Measurements from ENCODE around the gene SLC29A1. TPM values are rescaled to one million over a fixed set of nuclear protein-coding genes. Genes with fewer than 3 reads are reported as not detected.

The SLC29A1 gene
- total and polyA plus RNA-seq, 4 donors: 19.1 to 42.7 (median 26.4) TPM

DNA sequence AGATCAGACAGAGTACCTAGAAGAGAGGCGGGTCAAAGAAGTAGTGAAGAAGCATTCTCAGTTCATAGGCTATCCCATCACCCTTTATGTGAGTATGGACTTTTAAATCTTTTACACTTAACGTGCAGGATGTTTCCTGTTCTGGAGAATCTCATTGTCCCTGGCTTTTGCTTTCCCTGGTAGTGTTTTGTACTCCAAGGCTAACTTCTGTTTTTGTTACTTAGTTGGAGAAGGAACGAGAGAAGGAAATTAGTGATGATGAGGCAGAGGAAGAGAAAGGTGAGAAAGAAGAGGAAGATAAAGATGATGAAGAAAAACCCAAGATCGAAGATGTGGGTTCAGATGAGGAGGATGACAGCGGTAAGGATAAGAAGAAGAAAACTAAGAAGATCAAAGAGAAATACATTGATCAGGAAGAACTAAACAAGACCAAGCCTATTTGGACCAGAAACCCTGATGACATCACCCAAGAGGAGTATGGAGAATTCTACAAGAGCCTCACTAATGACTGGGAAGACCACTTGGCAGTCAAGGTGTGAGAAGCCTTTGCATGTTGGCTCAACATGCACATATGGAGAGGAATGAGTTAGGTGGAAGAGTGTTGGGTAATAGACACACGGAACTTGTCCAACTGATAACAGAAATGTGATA, 26.8 kb downstream of the SLC29A1 start:
- TF ChIP-seq, protein P1, sequence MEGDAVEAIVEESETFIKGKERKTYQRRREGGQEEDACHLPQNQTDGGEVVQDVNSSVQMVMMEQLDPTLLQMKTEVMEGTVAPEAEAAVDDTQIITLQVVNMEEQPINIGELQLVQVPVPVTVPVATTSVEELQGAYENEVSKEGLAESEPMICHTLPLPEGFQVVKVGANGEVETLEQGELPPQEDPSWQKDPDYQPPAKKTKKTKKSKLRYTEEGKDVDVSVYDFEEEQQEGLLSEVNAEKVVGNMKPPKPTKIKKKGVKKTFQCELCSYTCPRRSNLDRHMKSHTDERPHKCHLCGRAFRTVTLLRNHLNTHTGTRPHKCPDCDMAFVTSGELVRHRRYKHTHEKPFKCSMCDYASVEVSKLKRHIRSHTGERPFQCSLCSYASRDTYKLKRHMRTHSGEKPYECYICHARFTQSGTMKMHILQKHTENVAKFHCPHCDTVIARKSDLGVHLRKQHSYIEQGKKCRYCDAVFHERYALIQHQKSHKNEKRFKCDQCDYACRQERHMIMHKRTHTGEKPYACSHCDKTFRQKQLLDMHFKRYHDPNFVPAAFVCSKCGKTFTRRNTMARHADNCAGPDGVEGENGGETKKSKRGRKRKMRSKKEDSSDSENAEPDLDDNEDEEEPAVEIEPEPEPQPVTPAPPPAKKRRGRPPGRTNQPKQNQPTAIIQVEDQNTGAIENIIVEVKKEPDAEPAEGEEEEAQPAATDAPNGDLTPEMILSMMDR (IDR thresholded peaks at IDR 0.05; ENCODE audit: control extremely low read depth, extremely low read depth): no peak
- Histone ChIP-seq H3K4me3 (no peak overlapping the region), H3K36me3 (ENCODE audit: control insufficient read depth in 4 of 4, insufficient read depth in 4 of 4, low read length in 4 of 4) (peaks cover 42 to 61% (median 55%) of the 10 kb centered on the region in 4 donors), H3K9ac (ENCODE audit: insufficient read depth in 1 of 2, low read length in 2 of 2) (no peak overlapping the region), H3K4me1 (ENCODE audit: control insufficient read depth in 5 of 5, insufficient read depth in 5 of 5, low read length in 5 of 5) (peaks cover 7 to 22% (median 11%) of the 10 kb centered on the region in 5 donors), H3K9me3 (ENCODE audit: control insufficient read depth in 4 of 4, insufficient read depth in 3 of 4, low read length in 3 of 4) (no peaks in the 10 kb centered on the region), H3K27ac (ENCODE audit: low read depth in 1 of 2, low read length in 1 of 2) (no peak overlapping the region), H3K27me3 (ENCODE audit: control insufficient read depth in 3 of 3, insufficient read depth in 3 of 3, low read length in 2 of 3) (no peaks in the 10 kb centered on the region)
- WGBS, 2 donors: 64 to 67% methylated on average over 6 of the region's 6 CpGs
- ATAC-seq (ENCODE audit: insufficient read depth, low FRiP score): no peak
- no peak for DNase-seq

DNA sequence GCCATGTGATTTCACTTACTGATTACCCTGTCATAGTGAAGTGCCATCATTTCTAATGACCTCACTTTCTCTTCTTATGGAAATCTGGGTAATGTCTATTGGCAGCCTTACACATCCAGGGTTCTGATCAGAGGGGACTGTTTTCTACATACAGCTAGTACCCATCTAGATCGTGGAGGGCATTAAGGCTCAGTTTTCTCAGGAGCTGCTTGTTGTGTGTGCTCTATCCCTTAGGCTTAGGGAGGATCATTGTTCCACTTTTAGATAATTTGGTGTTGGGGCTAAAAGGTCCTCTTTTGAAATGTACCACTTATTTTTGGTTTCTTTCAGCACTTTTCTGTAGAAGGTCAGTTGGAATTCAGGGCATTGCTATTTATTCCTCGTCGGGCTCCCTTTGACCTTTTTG, 27.3 kb downstream of the SLC29A1 start:
- Histone ChIP-seq H3K4me3 (no peak overlapping the region), H3K27ac (ENCODE audit: low read depth in 1 of 2, low read length in 1 of 2) (no peak overlapping the region), H3K27me3 (ENCODE audit: control insufficient read depth in 3 of 3, insufficient read depth in 3 of 3, low read length in 2 of 3) (no peaks in the 10 kb centered on the region), H3K36me3 (ENCODE audit: control insufficient read depth in 4 of 4, insufficient read depth in 4 of 4, low read length in 4 of 4) (peaks cover 44 to 61% (median 56%) of the 10 kb centered on the region in 4 donors), H3K4me1 (ENCODE audit: control insufficient read depth in 5 of 5, insufficient read depth in 5 of 5, low read length in 5 of 5) (peaks cover 7 to 20% (median 11%) of the 10 kb centered on the region in 5 donors), H3K9me3 (ENCODE audit: control insufficient read depth in 4 of 4, insufficient read depth in 3 of 4, low read length in 3 of 4) (no peaks in the 10 kb centered on the region), H3K9ac (ENCODE audit: insufficient read depth in 1 of 2, low read length in 2 of 2) (no peak overlapping the region)
- WGBS, 2 donors: 84 to 86% methylated on average over 3 of the region's 3 CpGs
- DNase-seq (no peak), ATAC-seq (ENCODE audit: insufficient read depth, low FRiP score) (no peak)
- TF ChIP-seq, protein P1 (IDR thresholded peaks at IDR 0.05; ENCODE audit: control extremely low read depth, extremely low read depth): no peak

DNA sequence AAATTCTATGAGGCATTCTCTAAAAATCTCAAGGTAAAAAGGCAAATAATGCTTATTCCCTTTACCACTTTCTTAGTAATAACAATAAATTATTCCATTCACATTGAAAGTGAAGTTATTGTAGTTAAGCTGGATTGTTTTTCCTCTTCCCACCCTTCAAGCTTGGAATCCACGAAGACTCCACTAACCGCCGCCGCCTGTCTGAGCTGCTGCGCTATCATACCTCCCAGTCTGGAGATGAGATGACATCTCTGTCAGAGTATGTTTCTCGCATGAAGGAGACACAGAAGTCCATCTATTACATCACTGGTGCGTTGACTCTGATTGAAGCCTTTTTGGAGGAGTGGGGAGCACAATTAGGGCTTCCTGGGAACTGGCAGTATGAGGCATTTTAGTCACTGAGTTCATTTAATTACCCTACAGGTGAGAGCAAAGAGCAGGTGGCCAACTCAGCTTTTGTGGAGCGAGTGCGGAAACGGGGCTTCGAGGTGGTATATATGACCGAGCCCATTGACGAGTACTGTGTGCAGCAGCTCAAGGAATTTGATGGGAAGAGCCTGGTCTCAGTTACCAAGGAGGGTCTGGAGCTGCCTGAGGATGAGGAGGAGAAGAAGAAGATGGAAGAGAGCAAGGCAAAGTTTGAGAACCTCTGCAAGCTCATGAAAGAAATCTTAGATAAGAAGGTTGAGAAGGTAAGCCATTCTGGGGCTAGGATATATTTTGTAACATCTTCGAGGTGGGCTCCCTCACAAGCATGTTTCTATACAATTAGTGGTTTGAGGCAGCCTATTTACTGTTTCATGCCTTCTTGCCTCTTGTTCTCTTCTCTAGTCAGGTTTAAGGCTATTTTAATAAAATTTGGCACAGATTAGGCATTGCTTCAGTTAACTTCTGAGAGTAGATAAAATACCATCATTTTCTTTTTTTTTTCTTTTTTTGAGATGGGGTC, 28.5 kb downstream of the SLC29A1 start:
- H3K4me3 ChIP-seq: no peak overlapping the region
- no peaks in the 10 kb centered on the region for H3K27me3 ChIP-seq (ENCODE audit: control insufficient read depth in 3 of 3, insufficient read depth in 3 of 3, low read length in 2 of 3)
- no peak for DNase-seq
- no peak overlapping the region for H3K9ac ChIP-seq (ENCODE audit: insufficient read depth in 1 of 2, low read length in 2 of 2)
- no peak overlapping the region for H3K27ac ChIP-seq (ENCODE audit: low read depth in 1 of 2, low read length in 1 of 2)
- H3K9me3 ChIP-seq (ENCODE audit: control insufficient read depth in 4 of 4, insufficient read depth in 3 of 4, low read length in 3 of 4): no peaks in the 10 kb centered on the region
- peaks cover 7 to 27% (median 9%) of the 10 kb centered on the region in 5 donors for H3K4me1 ChIP-seq (ENCODE audit: control insufficient read depth in 5 of 5, insufficient read depth in 5 of 5, low read length in 5 of 5)
- H3K36me3 ChIP-seq (ENCODE audit: control insufficient read depth in 4 of 4, insufficient read depth in 4 of 4, low read length in 4 of 4): peaks cover 46 to 61% (median 56%) of the 10 kb centered on the region in 4 donors
- ATAC-seq (ENCODE audit: insufficient read depth, low FRiP score): no peak
- TF ChIP-seq, protein P1 (IDR thresholded peaks at IDR 0.05; ENCODE audit: control extremely low read depth, extremely low read depth): no peak
- 92 to 93% methylated on average over 14 of the region's 14 CpGs for WGBS, 2 donors

All from lung (tissue), 12 donors.